Transverse colon (tissue), 3 donors: ENCODE results near the gene MYCBP2.

Experiments
- CTCF ChIP-seq, 5 experiments: fragments of 200-600 bp in 3 of 5; fragments of 450-650 bp in 2 of 5; sonication (generic) in 3 of 5; IDR thresholded peaks; 1 replicate in 2 of 5; 2 replicates in 3 of 5; pipeline ENCODE4 v1.5.1; 2016 to 2017; ENCODE audit warnings: antibody characterized with exemption in 5 of 5, inconsistent platforms in 3 of 5, mild to moderate bottlenecking in 2 of 5, moderate library complexity in 1 of 5
- EP300 ChIP-seq: sonication (generic); formaldehyde crosslinking; IDR thresholded peaks from one replicate; pipeline ENCODE4 v1.6.1; 2017; ENCODE audit warnings: antibody characterized with exemption, low read depth
- POLR2A ChIP-seq: fragments of 450-650 bp; IDR thresholded peaks from one replicate; pipeline ENCODE4 v1.6.1; 2016; ENCODE audit warnings: antibody characterized with exemption, mild to moderate bottlenecking, moderate library complexity

- TF ChIP-seq POLR2A, result no peak
- no peak for TF ChIP-seq CTCF (IDR thresholded peaks at IDR 0.05)
- TF ChIP-seq EP300, result no peak
These were observed 44.0 kb upstream of the MYCBP2 start for GRCh38 chr13:77370888-77371287.
